Measurements from ENCODE around the gene USP12.

USP12 gene

GRCh38 chr13:27038323-27038722 is 133.3 kb downstream of the USP12 start:
- no peak for DNase-seq (ENCODE audit: low spot score)

DNA sequence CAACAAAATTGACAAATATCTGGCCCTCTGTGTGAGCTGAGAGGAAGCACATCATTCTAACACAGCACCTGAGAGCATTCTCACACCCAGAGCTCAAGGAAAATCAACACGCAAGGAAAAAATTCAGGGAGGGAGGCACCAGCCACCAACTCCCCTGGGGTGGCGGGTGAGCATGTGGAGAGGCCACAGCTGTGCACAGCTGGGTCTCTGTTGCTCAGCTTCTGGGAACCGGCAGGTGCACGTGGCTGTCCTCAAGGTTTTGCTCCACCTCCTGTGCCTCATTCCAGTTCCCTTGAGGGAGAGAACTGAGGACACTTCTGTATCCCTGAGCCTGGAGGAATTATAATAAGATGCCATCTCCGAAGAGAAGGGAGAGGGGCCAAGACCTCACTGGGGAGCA is 134.0 kb downstream of the USP12 start:
- DNase-seq (ENCODE audit: low spot score), result no peak

GRCh38 chr13:27037171-27037570 is 134.4 kb downstream of the USP12 start:
- DNase-seq (ENCODE audit: low spot score), result no peak

DNA sequence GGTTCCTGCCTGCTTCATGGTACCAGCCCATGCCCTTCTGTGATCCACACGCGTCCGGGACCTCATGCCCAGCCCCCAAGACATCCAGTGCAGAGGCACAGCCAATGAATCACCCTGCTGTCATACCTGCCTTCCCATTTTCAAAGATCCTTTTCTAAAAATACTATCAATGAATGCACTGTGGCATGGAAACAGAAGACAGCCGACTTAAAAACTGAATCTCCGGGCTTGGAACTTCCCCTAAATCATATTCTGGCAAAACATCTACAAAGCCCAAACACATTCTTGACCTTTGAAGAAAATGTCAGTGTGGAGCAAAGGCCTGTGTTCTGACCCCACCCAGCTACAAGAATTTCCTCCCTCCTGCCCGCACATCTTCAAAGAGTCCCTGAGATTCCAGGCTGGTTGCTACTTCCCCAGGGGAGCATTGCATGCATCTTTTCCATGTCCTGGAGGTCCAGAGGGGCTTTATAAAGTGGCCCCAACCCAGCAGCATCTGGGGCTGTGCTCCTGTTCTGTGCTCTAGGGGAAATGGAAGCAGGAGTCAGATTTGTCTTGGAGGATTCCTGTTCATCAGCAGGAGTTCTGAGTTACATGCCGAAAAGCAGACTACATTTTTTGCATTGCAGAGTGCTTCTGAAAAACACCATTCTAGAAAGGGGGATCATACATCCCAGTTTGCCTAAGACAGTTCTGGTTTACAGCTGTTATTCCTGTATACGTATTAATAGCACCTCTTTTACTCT is 135.2 kb downstream of the USP12 start:
- DNase-seq (ENCODE audit: low spot score), result no peak

- DNase-seq (ENCODE audit: low spot score), result no peak
These were observed 135.7 kb downstream of the USP12 start for GRCh38 chr13:27035892-27036235.

GRCh38 chr13:27034678-27035111 is 136.9 kb downstream of the USP12 start:
- DNase-seq (ENCODE audit: low spot score), result no peak

GRCh38 chr13:27028683-27029480 is 142.7 kb downstream of the USP12 start:
- no peak for DNase-seq (ENCODE audit: low spot score)

DNA sequence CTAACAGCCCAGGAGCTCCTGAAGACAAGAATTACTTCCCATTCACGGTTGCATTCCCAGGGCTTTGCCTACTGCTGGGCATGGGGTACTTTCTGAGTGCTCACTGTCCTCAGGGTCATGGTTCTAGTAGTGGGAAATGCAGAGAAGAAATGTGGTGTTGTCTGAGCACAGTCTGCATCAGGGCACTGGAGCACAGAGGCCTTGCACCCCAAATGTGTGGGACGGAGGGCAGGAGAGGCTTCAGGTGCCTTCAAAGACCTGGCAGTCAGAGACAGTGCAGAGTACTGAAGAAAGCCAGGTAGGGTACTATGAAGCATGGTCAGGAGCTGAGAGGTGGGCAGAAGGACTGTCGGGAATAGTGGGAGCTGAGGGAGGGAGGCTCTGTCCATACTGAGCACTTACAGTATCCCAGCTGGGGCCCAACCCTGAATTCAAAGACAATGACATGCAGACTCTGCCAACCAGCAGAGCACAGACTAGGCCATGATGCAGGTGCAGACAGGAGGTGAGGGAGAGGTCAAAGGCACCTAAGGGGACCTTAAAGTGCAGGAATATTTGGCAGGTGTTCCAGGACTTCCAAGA is 144.4 kb downstream of the USP12 start:
- no peak for DNase-seq (ENCODE audit: low spot score)

GRCh38 chr13:27026396-27026795 is 145.2 kb downstream of the USP12 start:
- no peak for DNase-seq (ENCODE audit: low spot score)

- no peak for DNase-seq (ENCODE audit: low spot score)
These were observed 146.7 kb downstream of the USP12 start for GRCh38 chr13:27024776-27025492.

- no peak for DNase-seq (ENCODE audit: low spot score)
These were observed 147.5 kb downstream of the USP12 start for GRCh38 chr13:27024074-27024461.

DNA sequence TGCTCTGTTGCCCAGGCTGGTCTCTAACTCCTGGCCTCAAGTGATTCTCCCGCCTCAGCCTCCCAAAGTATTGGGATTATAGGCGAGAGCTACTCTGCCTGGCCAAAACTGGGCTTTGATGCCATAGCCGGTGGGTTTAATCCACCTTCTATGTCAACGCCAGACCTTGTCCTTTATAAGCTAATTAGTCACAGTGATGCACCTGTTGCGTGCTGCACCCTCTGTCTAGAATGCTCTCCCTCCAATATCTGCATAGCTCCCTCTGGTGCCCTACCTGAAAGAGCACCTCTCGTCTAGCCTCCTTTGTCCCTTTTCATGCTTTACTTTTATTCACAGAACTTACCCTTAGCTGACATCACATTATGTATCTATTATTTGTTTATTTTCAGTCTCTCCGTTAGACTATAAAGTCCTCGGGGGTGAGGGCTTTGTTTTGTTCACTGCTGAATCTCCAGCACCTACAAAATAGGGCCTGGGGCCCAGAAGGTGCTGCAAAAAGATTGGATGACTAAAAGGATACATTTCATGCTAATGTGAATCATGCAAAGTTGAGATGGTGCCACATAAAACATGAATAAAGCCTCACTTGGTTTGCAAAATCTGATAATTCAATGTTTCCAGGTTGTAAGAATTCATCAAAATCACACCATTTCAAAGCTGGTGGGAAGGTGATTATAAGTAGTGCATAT is 148.1 kb downstream of the USP12 start:
- DNase-seq (ENCODE audit: low spot score), result no peak

- no peak for DNase-seq (ENCODE audit: low spot score)
These were observed 148.9 kb downstream of the USP12 start for GRCh38 chr13:27022571-27023311.

- DNase-seq (ENCODE audit: low spot score), result no peak
These were observed 151.2 kb downstream of the USP12 start for GRCh38 chr13:27020415-27020814.

GRCh38 chr13:27018882-27019281 is 152.7 kb downstream of the USP12 start:
- no peak for DNase-seq (ENCODE audit: low spot score)

DNA sequence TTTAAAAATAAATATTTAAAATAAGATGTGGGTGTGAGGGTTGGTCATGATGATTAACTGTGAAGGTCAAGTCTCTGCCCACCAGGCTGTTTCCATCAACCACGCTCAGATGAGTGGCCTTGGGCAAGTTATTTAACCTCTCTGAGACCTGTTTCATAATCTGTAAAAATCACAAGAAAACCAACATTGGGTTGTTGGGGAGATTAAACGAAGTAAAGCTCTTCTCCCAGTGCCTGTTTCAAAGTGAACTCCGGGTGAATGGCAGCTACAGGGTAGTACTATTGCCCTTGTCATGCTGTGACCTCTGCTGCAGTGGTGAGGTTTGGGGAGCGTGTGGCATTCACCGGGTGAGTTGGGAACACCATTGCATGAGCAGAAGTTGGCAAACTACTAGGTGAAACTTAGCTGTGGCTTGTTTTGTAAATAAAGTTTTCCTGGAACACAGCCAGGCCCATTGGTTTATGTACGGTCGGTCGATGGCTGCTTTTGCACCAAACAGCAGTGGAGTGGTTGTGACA is 153.2 kb downstream of the USP12 start:
- no peak for DNase-seq (ENCODE audit: low spot score)

DNA sequence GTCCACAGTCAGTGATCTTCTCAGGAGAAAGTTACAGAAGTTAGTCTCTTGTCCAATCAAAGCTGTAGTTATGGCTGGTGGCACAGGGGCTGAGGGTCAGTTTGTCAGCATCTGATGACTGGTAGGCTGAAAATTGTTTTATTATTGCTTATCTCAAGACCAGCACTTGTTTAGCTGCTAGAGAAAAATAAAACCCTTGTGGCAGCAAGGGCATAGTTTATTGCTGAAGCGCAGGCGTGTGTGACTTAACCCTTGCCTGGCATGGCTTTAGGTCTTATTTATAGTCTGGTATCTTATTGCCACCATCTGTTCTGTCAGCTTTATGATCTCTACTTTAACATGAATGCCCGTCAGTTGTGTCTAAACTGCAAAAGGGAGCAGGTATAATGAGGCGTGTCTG is 154.7 kb downstream of the USP12 start:
- DNase-seq (ENCODE audit: low spot score), result no peak
